H1 (cell line): ENCODE results near the gene GFOD1. TPM values are rescaled to one million over a fixed set of nuclear protein-coding genes. Genes with fewer than 3 reads are reported as not detected.

Source experiments
- SP4 ChIP-seq: IDR thresholded peaks from 2 replicates; pipeline ENCODE4 v1.6.1; 2012; ENCODE audit warnings: low read length, inconsistent platforms
- polyA plus RNA-seq, 7 experiments: library from polyadenylated mRNA; depleted of rRNA in 3 of 7; stranded (reverse) in 5 of 7; unstranded in 2 of 7; fragments of >200 nt in 5 of 7; fragments of 200-250 nt in 2 of 7; gene quantifications; 1 replicate in 5 of 7; 2 replicates in 1 of 7; 4 replicates in 1 of 7; pipeline versions ENCODE4 v1.2.1 to v1.2.3, GENCODE V29; 2011 to 2013; ENCODE audit warnings: missing spikeins in 2 of 7, mixed read lengths in 2 of 7
- total RNA-seq: library from RNA; stranded (reverse); fragmentation: NEBNext Ultra II Directional; extraction: Animal tissue kit (Norgen Biotek cat#: 25700); gene quantifications from 2 replicates; pipeline ENCODE4 v1.2.1, GENCODE V29; 2021

The GFOD1 gene
- total and polyA plus RNA-seq, 2 of the 8 experiments (the other 6 are each of a cell fraction or from before 2014, with no cell fraction given), result 2.5 to 8.8 TPM

- TF ChIP-seq SP4, result no peak
- TF ChIP-seq, all 59 proteins: peak for 0
Observed at GRCh38 chr6:13346245-13346644, 141.2 kb downstream of the GFOD1 start (continued).
